Epithelial cell of esophagus (primary cell): ENCODE data around the gene ANKRD26.
A peak's percentile ranks its signal among the peaks of the same experiment; 100 is the strongest.

Source experiments
- DNase-seq: peaks from one replicate; pipeline ENCODE4 v3.0.0; 2010; ENCODE audit warnings: low read depth
- H3K4me3 ChIP-seq: 2 replicates; pipeline ENCODE4 v1.5.1; 2011; ENCODE audit warnings: mild to moderate bottlenecking, low read length, control low read depth
- CTCF ChIP-seq: IDR thresholded peaks from 2 replicates; pipeline ENCODE4 v1.5.1; 2011; ENCODE audit warnings: low read depth, mild to moderate bottlenecking, low read length, control low read depth, inconsistent platforms; ENCODE audit not compliant: insufficient read depth; ENCODE audit errors: missing control alignments

ANKRD26 gene

GRCh38 chr10:27030060-27030459, 70.2 kb downstream of the ANKRD26 start:
- no peak for TF ChIP-seq CTCF
- DNase-seq: no peak
- no peak overlapping the region for H3K4me3 ChIP-seq

DNA sequence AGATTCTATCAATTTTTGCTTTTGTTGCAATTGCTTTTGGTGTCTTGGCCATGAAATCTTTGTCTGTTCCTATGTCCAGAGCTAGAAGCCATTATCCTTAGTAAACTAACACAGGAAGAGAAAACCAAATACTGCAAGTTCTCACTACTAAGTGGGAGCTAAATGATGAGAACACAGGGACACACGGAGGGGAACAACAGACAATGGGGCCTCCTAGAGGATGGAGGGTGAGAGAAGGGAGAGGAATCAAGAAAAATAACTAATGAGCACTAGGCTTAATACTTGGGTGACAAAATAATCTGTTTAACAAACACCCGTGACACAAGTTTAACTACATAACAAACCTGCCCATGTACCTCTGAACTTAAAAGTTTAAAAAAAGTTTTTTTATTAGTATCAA, 78.2 kb downstream of the ANKRD26 start:
- no peak for DNase-seq
- TF ChIP-seq CTCF: no peak

GRCh38 chr10:27020243-27020642, 80.1 kb downstream of the ANKRD26 start:
- no peak overlapping the region for H3K4me3 ChIP-seq
- no peak for DNase-seq
- TF ChIP-seq CTCF: no peak

More for the DNA sequence above, 78.2 kb downstream of the ANKRD26 start:
- H3K4me3 ChIP-seq: no peak overlapping the region

- TF ChIP-seq CTCF: no peak
- H3K4me3 ChIP-seq: no peak overlapping the region
- DNase-seq: no peak
Observed at GRCh38 chr10:27019827-27020226, 80.5 kb downstream of the ANKRD26 start.

GRCh38 chr10:26997610-26998009, 102.7 kb downstream of the ANKRD26 start:
- TF ChIP-seq CTCF: no peak
- DNase-seq: no peak
- H3K4me3 ChIP-seq: no peak overlapping the region

GRCh38 chr10:26994743-26995142, 105.6 kb downstream of the ANKRD26 start:
- DNase-seq: no peak
- TF ChIP-seq CTCF: no peak
- H3K4me3 ChIP-seq: no peak overlapping the region

- no peak overlapping the region for H3K4me3 ChIP-seq
- peak; percentile 2 for DNase-seq
- TF ChIP-seq CTCF: no peak
Observed at GRCh38 chr10:26987851-26988250, 112.4 kb downstream of the ANKRD26 start.
